PC-9 (cell line): ENCODE data around the gene DOCK1. TPM values are rescaled to one million over a fixed set of nuclear protein-coding genes. Genes with fewer than 3 reads are reported as not detected.

ENCODE experiments used
- BruUV-seq: library from RNA; stranded (reverse); fragments of 400-500 nt; replicated peaks from 2 replicates; lab custom pipeline; 2021; lab: Mats Ljungman, UMichigan
- CTCF ChIA-PET: fragments of 300-600 bp; sonication (Branson Sonifier 250); formaldehyde crosslinking; loops from one replicate; lab custom pipeline; 2022; ENCODE audit warnings: antibody characterized with exemption; lab: Charles Lee
- POLR2A ChIA-PET: fragments of 300-600 bp; sonication (Branson Sonifier 250); formaldehyde crosslinking; loops from one replicate; lab custom pipeline; 2022; ENCODE audit warnings: antibody characterized with exemption; ENCODE audit not compliant: unreplicated experiment; lab: Charles Lee
- DNase-seq, 2 experiments: peaks; one replicate each; pipeline versions ENCODE4 v3.0.0 to v3.0.0-alpha.2; 2015 to 2022; ENCODE audit warnings: mixed read lengths in 1 of 2
- H2AFZ ChIP-seq: fragments of 200-600 bp; sonication (generic); 2 replicates; pipeline ENCODE4 v1.8.1; 2017; ENCODE audit warnings: antibody characterized with exemption
- H3F3A ChIP-seq: fragments of 200-600 bp; sonication (generic); 2 replicates; pipeline ENCODE4 v1.8.1; 2017; ENCODE audit warnings: antibody characterized with exemption, mild to moderate bottlenecking, low read depth; ENCODE audit not compliant: insufficient read depth
- H3K27ac ChIP-seq: fragments of 200-600 bp; sonication (generic); 2 replicates; pipeline ENCODE4 v1.6.1; 2016; ENCODE audit warnings: mixed run types
- H3K27me3 ChIP-seq: fragments of 200-600 bp; sonication (generic); 2 replicates; pipeline ENCODE4 v1.6.1; 2016; ENCODE audit warnings: low read depth, mixed run types; ENCODE audit not compliant: insufficient read depth
- H3K36me3 ChIP-seq: fragments of 200-600 bp; sonication (generic); 2 replicates; pipeline ENCODE4 v1.6.1; 2016; ENCODE audit warnings: low read depth, mixed run types
- H3K4me1 ChIP-seq: fragments of 200-600 bp; sonication (generic); replicated peaks from 2 replicates; pipeline ENCODE4 v1.6.1; 2016; ENCODE audit warnings: mixed run types; ENCODE audit not compliant: insufficient read depth
- H3K4me2 ChIP-seq: fragments of 200-600 bp; sonication (generic); 2 replicates; pipeline ENCODE4 v1.6.1; 2017; ENCODE audit warnings: mixed run types
- H3K4me3 ChIP-seq: fragments of 200-600 bp; sonication (generic); 2 replicates; pipeline ENCODE4 v1.6.1; 2016; ENCODE audit warnings: mixed run types
- H3K79me2 ChIP-seq: fragments of 200-600 bp; sonication (generic); 2 replicates; pipeline ENCODE4 v1.6.1; 2017; ENCODE audit warnings: low read depth, mixed run types
- H3K9me2 ChIP-seq: fragments of 200-600 bp; sonication (generic); 2 replicates; pipeline ENCODE4 v1.8.1; 2017; ENCODE audit warnings: mild to moderate bottlenecking; ENCODE audit not compliant: insufficient read depth
- H3K9me3 ChIP-seq: fragments of 200-600 bp; sonication (generic); 2 replicates; pipeline ENCODE4 v1.8.1; 2016; ENCODE audit warnings: low read depth; ENCODE audit not compliant: insufficient read depth
- H4K20me1 ChIP-seq: fragments of 200-600 bp; sonication (generic); 2 replicates; pipeline ENCODE4 v1.8.1; 2017; ENCODE audit not compliant: insufficient read depth
- EZH2 ChIP-seq: fragments of 200-600 bp; sonication (generic); IDR thresholded peaks from 2 replicates; pipeline ENCODE4 v1.8.0; 2017; ENCODE audit warnings: antibody characterized with exemption, low read depth
- intact Hi-C: fragments of 100-400 bp; cut with micrococcal nuclease; formaldehyde crosslinking; loops from one replicate; pipeline ENCODE4 v1.10.0; 2022; ENCODE audit not compliant: unreplicated experiment
- total RNA-seq: library from RNA; stranded (reverse); gene quantifications from 2 replicates; pipeline ENCODE4 v1.2.3, GENCODE V29; 2021
- TF ChIP-seq, protein P1 (sequence below): fragments of 200-600 bp; sonication (generic); conservative IDR thresholded peaks from 2 replicates; pipeline ENCODE4 v1.6.1; 2017; ENCODE audit warnings: mixed run types, antibody characterized with exemption, mild to moderate bottlenecking, moderate library complexity

Gene DOCK1
- total RNA-seq, 1 experiment from 2014 or later = 24.8 TPM

DNA sequence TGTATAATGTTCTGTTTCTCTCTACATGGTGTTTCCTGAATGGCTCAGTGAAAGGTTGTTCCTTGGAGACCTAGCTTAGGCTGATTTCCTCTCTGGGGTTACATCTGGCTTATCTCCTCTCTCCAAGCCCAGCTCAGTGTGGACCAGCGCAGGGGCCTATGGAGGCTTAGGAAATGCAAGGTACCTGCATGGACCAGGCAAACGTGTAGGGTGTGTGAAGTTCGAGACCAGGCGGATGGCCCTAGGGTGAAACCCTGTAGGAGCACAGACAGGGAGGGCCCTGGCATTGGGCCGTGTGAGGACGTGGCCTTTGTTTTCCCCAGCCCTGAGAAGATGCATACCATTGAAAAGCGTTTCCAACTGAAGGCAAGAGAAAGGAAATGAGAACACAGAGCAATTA is 59.0 kb downstream of the DOCK1 start:
- no peaks in the 10 kb centered on the region for H3K36me3 ChIP-seq
- H3K79me2 ChIP-seq = no peaks in the 10 kb centered on the region
- no TSS peak for BruUV-seq
- no peaks in the 10 kb centered on the region for H3K9me2 ChIP-seq
- TF ChIP-seq, protein P1, sequence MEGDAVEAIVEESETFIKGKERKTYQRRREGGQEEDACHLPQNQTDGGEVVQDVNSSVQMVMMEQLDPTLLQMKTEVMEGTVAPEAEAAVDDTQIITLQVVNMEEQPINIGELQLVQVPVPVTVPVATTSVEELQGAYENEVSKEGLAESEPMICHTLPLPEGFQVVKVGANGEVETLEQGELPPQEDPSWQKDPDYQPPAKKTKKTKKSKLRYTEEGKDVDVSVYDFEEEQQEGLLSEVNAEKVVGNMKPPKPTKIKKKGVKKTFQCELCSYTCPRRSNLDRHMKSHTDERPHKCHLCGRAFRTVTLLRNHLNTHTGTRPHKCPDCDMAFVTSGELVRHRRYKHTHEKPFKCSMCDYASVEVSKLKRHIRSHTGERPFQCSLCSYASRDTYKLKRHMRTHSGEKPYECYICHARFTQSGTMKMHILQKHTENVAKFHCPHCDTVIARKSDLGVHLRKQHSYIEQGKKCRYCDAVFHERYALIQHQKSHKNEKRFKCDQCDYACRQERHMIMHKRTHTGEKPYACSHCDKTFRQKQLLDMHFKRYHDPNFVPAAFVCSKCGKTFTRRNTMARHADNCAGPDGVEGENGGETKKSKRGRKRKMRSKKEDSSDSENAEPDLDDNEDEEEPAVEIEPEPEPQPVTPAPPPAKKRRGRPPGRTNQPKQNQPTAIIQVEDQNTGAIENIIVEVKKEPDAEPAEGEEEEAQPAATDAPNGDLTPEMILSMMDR = no peak
- TF ChIP-seq EZH2 = no peak
- H3K27ac ChIP-seq = no peak overlapping the region
- H3K27me3 ChIP-seq = no peaks in the 10 kb centered on the region
- no peaks in the 10 kb centered on the region for H3F3A ChIP-seq
- no peaks in the 10 kb centered on the region for H4K20me1 ChIP-seq
- H3K4me3 ChIP-seq = no peak overlapping the region
- no peaks in the 10 kb centered on the region for H3K4me1 ChIP-seq
- no peak overlapping the region for H2AFZ ChIP-seq
- ChIA-PET CTCF (no interaction called here), POLR2A (no interaction called here)
- no peak overlapping the region for H3K4me2 ChIP-seq
- intact Hi-C loops = no loop called here
- H3K9me3 ChIP-seq = no peaks in the 10 kb centered on the region
- DNase-seq = no peak

DNA sequence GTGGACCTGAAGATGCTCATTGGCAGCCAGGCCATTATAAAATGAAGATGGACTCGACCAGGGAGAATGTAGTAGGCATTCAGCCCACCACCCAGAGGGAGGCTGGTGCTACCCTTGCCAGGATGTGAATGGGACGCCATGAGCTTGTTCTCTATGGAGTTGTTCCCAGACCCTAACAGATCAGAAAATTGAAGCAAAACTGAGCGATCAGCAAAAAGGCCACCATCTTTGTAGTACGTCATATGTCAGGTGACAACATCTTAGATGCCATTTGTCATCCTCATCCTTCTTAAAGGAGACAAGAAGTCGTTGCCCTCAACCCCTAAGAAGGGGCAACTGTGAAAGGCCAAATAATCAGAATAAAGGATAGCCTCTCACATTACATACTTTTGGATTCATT is 61.7 kb downstream of the DOCK1 start:
- no peak for TF ChIP-seq EZH2
- TF ChIP-seq, protein P1 = no peak

DNA sequence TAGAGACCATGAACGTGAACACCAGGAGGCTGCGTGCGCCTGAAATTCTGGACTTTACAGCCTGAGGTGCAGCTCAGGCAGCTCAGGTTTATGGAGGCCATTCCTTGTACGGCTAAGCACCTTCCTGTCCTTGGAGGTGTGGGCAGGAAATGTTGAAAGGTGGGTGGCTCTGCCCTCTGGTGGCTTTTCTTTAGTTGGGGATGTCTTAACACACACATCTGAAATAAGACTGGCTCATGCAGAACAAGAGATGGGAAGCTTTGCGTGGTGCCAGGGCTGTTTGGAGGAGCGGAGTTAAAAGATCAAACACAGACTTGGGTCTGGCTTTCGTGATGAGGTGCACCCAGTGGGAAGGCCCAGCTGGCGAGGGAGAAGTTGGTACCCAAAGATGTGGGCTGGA is 64.1 kb downstream of the DOCK1 start:
- Histone ChIP-seq H3K4me3 (no peak overlapping the region), H3K79me2 (no peaks in the 10 kb centered on the region), H3K4me1 (no peaks in the 10 kb centered on the region), H3K9me3 (no peaks in the 10 kb centered on the region), H3K9me2 (no peaks in the 10 kb centered on the region), H3K27ac (no peak overlapping the region), H3K36me3 (no peaks in the 10 kb centered on the region), H2AFZ (no peak overlapping the region), H3K27me3 (no peaks in the 10 kb centered on the region), H4K20me1 (no peaks in the 10 kb centered on the region), H3F3A (no peaks in the 10 kb centered on the region), H3K4me2 (no peak overlapping the region)
- BruUV-seq = no TSS peak
- ChIA-PET POLR2A (no interaction called here), CTCF (interaction anchor here (0.6 kb wide), 1 partner anchor 371 kb away, joined by 3 read pairs; no protein-coding TSS in a partner anchor)
- no peak for DNase-seq
- TF ChIP-seq, protein P1 = peak; percentile 29; the same call in 1 of the 2 replicates
- no peak for TF ChIP-seq EZH2
- intact Hi-C loops = no loop called here

More for the DNA sequence above, 61.7 kb downstream of the DOCK1 start:
- H2AFZ ChIP-seq = no peak overlapping the region
- H3F3A ChIP-seq = no peaks in the 10 kb centered on the region
- H3K27me3 ChIP-seq = no peaks in the 10 kb centered on the region
- ChIA-PET POLR2A (no interaction called here), CTCF (no interaction called here)
- no TSS peak for BruUV-seq
- H3K36me3 ChIP-seq = no peaks in the 10 kb centered on the region
- no peaks in the 10 kb centered on the region for H3K79me2 ChIP-seq
- DNase-seq = no peak
- no peaks in the 10 kb centered on the region for H3K9me2 ChIP-seq
- no peak overlapping the region for H3K4me2 ChIP-seq
- no peak overlapping the region for H3K27ac ChIP-seq
- no peaks in the 10 kb centered on the region for H3K4me1 ChIP-seq
- H4K20me1 ChIP-seq = no peaks in the 10 kb centered on the region
- H3K9me3 ChIP-seq = no peaks in the 10 kb centered on the region
- no peak overlapping the region for H3K4me3 ChIP-seq
- intact Hi-C loops = no loop called here
